ENCODE results near the gene CEBPA.

DNA sequence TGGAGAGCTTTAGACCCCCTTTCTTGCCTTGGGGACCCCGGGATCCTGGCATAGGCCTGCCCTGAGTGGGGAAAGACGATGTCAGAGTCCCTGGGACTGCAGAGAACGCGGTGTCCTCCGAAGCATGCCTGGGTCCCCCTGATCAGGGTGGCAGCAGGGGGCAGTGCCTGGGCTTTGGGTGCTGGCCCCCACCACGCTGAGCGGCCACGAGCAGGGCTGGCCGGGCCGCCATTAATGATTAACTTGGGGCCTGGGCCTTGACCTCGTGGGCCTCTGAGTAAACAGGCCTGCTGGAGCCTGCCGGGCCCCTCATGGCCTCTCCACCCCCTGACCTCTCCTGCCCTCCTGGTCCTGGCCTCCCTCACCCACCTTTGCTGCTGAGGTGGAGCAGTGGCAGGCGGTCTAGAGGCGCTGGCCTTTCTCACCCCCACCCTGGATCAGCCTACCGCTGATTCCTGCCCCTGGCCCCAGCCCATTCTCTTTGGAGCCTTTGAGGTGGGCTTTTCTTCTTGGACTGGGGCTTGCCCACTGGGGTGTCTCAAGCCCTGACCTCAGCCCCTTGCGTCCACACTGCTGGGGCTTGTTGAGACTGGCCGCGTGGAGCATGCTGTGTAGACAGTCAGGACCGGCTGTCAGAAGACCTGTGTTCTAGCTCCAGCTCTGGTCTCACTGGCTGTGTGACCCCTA lies 26.3 kb downstream of the CEBPA start:
- TF ChIP-seq, protein P1, sequence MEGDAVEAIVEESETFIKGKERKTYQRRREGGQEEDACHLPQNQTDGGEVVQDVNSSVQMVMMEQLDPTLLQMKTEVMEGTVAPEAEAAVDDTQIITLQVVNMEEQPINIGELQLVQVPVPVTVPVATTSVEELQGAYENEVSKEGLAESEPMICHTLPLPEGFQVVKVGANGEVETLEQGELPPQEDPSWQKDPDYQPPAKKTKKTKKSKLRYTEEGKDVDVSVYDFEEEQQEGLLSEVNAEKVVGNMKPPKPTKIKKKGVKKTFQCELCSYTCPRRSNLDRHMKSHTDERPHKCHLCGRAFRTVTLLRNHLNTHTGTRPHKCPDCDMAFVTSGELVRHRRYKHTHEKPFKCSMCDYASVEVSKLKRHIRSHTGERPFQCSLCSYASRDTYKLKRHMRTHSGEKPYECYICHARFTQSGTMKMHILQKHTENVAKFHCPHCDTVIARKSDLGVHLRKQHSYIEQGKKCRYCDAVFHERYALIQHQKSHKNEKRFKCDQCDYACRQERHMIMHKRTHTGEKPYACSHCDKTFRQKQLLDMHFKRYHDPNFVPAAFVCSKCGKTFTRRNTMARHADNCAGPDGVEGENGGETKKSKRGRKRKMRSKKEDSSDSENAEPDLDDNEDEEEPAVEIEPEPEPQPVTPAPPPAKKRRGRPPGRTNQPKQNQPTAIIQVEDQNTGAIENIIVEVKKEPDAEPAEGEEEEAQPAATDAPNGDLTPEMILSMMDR (IDR thresholded peaks at IDR 0.05; ENCODE audit: low read depth, low read length), result no peak
- no peak for TF ChIP-seq EZH2phosphoT487 (IDR thresholded peaks at IDR 0.05; ENCODE audit: low read depth)
